HG02938 (cell line): ENCODE results near the gene ENPP5.

Experiments used
- ATAC-seq: cut with Tn5 transposase; IDR thresholded peaks from one replicate; pipeline ENCODE4 v1.9.1; 2021; ENCODE audit warnings: mild to moderate bottlenecking, moderate library complexity; ENCODE audit not compliant: unreplicated experiment

Gene ENPP5

GRCh38 chr6:46170357-46171289 is at the start of gene ENPP5:
Gene ENPP5, minus strand, starts transcription at chr6:46170980. Its CDS starts 2,718 bp downstream, at chr6:46168262.
- peak; percentile 69 for ATAC-seq

GRCh38 chr6:46219661-46220060 is 48.9 kb upstream of the ENPP5 start:
- no peak for ATAC-seq

GRCh38 chr6:46218457-46218856 is 47.7 kb upstream of the ENPP5 start:
- ATAC-seq = no peak

GRCh38 chr6:46217671-46218131 is 46.9 kb upstream of the ENPP5 start:
- ATAC-seq = peak; percentile 58

- ATAC-seq = no peak
Observed at GRCh38 chr6:46216879-46217278, 46.1 kb upstream of the ENPP5 start.

- ATAC-seq = no peak
Observed at GRCh38 chr6:46215777-46216176, 45.0 kb upstream of the ENPP5 start.

- no peak for ATAC-seq
Observed at GRCh38 chr6:46215213-46215612, 44.4 kb upstream of the ENPP5 start.

GRCh38 chr6:46211917-46212316 is 41.1 kb upstream of the ENPP5 start:
- no peak for ATAC-seq

- no peak for ATAC-seq
Observed at GRCh38 chr6:46210294-46210693, 39.5 kb upstream of the ENPP5 start.

GRCh38 chr6:46208303-46208702 is 37.5 kb upstream of the ENPP5 start:
- ATAC-seq = no peak

GRCh38 chr6:46207174-46207573 is 36.4 kb upstream of the ENPP5 start:
- ATAC-seq = no peak

- ATAC-seq = no peak
Observed at GRCh38 chr6:46204880-46205650, 34.3 kb upstream of the ENPP5 start.

- no peak for ATAC-seq
Observed at GRCh38 chr6:46203391-46204177, 32.8 kb upstream of the ENPP5 start.

GRCh38 chr6:46201702-46202101 is 30.9 kb upstream of the ENPP5 start:
- no peak for ATAC-seq

GRCh38 chr6:46199387-46199786 is 28.6 kb upstream of the ENPP5 start:
- ATAC-seq = no peak

GRCh38 chr6:46191961-46192360 is 21.2 kb upstream of the ENPP5 start:
- ATAC-seq = no peak

- no peak for ATAC-seq
Observed at GRCh38 chr6:46190889-46191288, 20.1 kb upstream of the ENPP5 start.

- no peak for ATAC-seq
Observed at GRCh38 chr6:46189726-46190125, 18.9 kb upstream of the ENPP5 start.

- ATAC-seq = no peak
Observed at GRCh38 chr6:46186583-46186982, 15.8 kb upstream of the ENPP5 start.

- ATAC-seq = no peak
Observed at GRCh38 chr6:46184114-46184513, 13.3 kb upstream of the ENPP5 start.

- peak; percentile 23 for ATAC-seq
Observed at GRCh38 chr6:46175976-46176375, 5.2 kb upstream of the ENPP5 start.
